HL-60/S4 treated with retinoic acid at 250 ng/mL for 4 days and 3 days (cell line): ENCODE data around the gene GPR161.
"Not testable (repeated sequence)": the region's sequence is repeated elsewhere in the genome, so short reads cannot be mapped to it uniquely, and the experiment has no call there.

Experiments used
- in situ Hi-C: fragments of 300-500 bp; cut with MboI; formaldehyde crosslinking; loops from 2 replicates; pipeline ENCODE4 v1.7.0; 2022; ENCODE audit warnings: low sequenced_read_pairs

The GPR161 gene

GRCh38 chr1:168136709-168137514 is at the start of gene GPR161:
Gene GPR161, minus strand, starts transcription at chr1:168136930. Its CDS starts 32,080 bp downstream, at chr1:168104850.
- in situ Hi-C loops, result no loop called here

GRCh38 chr1:168181063-168181720 is 44.5 kb upstream of the GPR161 start:
- in situ Hi-C loops, result not testable (repeated sequence)

- in situ Hi-C loops, result no loop called here
Observed at GRCh38 chr1:168180148-168180524, 43.4 kb upstream of the GPR161 start.

- in situ Hi-C loops, result no loop called here
Observed at GRCh38 chr1:168179438-168180147, 42.9 kb upstream of the GPR161 start.

GRCh38 chr1:168178638-168179437 is 42.1 kb upstream of the GPR161 start, which contains the start of gene TIPRL:
Gene TIPRL, plus strand, starts transcription at chr1:168178962. Its CDS starts 116 bp downstream, at chr1:168179078.
- in situ Hi-C loops, result no loop called here

GRCh38 chr1:168178227-168178637 is 41.5 kb upstream of the GPR161 start:
- in situ Hi-C loops, result no loop called here

- in situ Hi-C loops, result no loop called here
Observed at GRCh38 chr1:168172250-168172915, 35.7 kb upstream of the GPR161 start.

- in situ Hi-C loops, result no loop called here
Observed at GRCh38 chr1:168170564-168171508, 34.1 kb upstream of the GPR161 start.

- in situ Hi-C loops, result no loop called here
Observed at GRCh38 chr1:168167806-168168205, 31.1 kb upstream of the GPR161 start.

GRCh38 chr1:168164771-168165170 is 28.0 kb upstream of the GPR161 start:
- in situ Hi-C loops, result no loop called here

GRCh38 chr1:168163670-168164069 is 26.9 kb upstream of the GPR161 start:
- in situ Hi-C loops, result no loop called here

- in situ Hi-C loops, result no loop called here
Observed at GRCh38 chr1:168161459-168161858, 24.7 kb upstream of the GPR161 start.

- in situ Hi-C loops, result no loop called here
Observed at GRCh38 chr1:168159979-168160378, 23.2 kb upstream of the GPR161 start.

GRCh38 chr1:168159251-168159650 is 22.5 kb upstream of the GPR161 start:
- in situ Hi-C loops, result no loop called here

- in situ Hi-C loops, result no loop called here
Observed at GRCh38 chr1:168157638-168158037, 20.9 kb upstream of the GPR161 start.

GRCh38 chr1:168155910-168156309 is 19.2 kb upstream of the GPR161 start:
- in situ Hi-C loops, result no loop called here

- in situ Hi-C loops, result not testable (repeated sequence)
Observed at GRCh38 chr1:168154707-168155106, 18.0 kb upstream of the GPR161 start.

GRCh38 chr1:168151935-168152334 is 15.2 kb upstream of the GPR161 start:
- in situ Hi-C loops, result no loop called here

- in situ Hi-C loops, result no loop called here
Observed at GRCh38 chr1:168150283-168150682, 13.6 kb upstream of the GPR161 start.
